SIG-M5 treated with dmso at 0.1 percent for 504 hours (cell line): ENCODE results near the gene PTDSS2.
"Not testable (repeated sequence)": the region's sequence is repeated elsewhere in the genome, so short reads cannot be mapped to it uniquely, and the experiment has no call there.

ENCODE experiments used
- DNase-seq: peaks from one replicate; lab custom pipeline; 2025; ENCODE audit not compliant: unreplicated experiment; lab: John Stamatoyannopoulos, UW

The PTDSS2 gene

GRCh38 chr11:449889-450808 lies at the start of gene PTDSS2:
TSS of gene PTDSS2 (plus strand) at chr11:450279. CDS start at chr11:450456, 177 bp downstream.
- peak; percentile 93 for DNase-seq

GRCh38 chr11:401196-401595 lies 48.9 kb upstream of the PTDSS2 start:
- DNase-seq, result not testable (repeated sequence)

- DNase-seq, result no peak
Measured at GRCh38 chr11:403021-403760, 46.9 kb upstream of the PTDSS2 start.

GRCh38 chr11:403761-404431 lies 46.2 kb upstream of the PTDSS2 start:
- DNase-seq, result no peak

GRCh38 chr11:404551-405264 lies 45.4 kb upstream of the PTDSS2 start:
- DNase-seq, result no peak

- DNase-seq, result no peak
Measured at GRCh38 chr11:405323-405953, 44.6 kb upstream of the PTDSS2 start.

GRCh38 chr11:405954-406795 lies 43.9 kb upstream of the PTDSS2 start:
- no peak for DNase-seq

- DNase-seq, result peak; percentile 82
Measured at GRCh38 chr11:406796-407650, 43.1 kb upstream of the PTDSS2 start.

GRCh38 chr11:407651-408123 lies 42.4 kb upstream of the PTDSS2 start:
- DNase-seq, result no peak

- no peak for DNase-seq
Measured at GRCh38 chr11:408154-409007, 41.7 kb upstream of the PTDSS2 start.

GRCh38 chr11:409008-409599 lies 41.0 kb upstream of the PTDSS2 start:
- no peak for DNase-seq

- no peak for DNase-seq
Measured at GRCh38 chr11:409600-410483, 40.2 kb upstream of the PTDSS2 start.

- DNase-seq, result not testable (repeated sequence)
Measured at GRCh38 chr11:410711-411110, 39.4 kb upstream of the PTDSS2 start.

- DNase-seq, result not testable (repeated sequence)
Measured at GRCh38 chr11:411520-411919, 38.6 kb upstream of the PTDSS2 start.

- no peak for DNase-seq
Measured at GRCh38 chr11:412641-413119, 37.4 kb upstream of the PTDSS2 start.
